OCI-LY7 (cell line): ENCODE data around the gene TRAPPC10. TPM values are rescaled to one million over a fixed set of nuclear protein-coding genes. Genes with fewer than 3 reads are reported as not detected.

Source experiments
- BruUV-seq: library from RNA; stranded (reverse); fragments of 400-500 nt; replicated peaks from 2 replicates; lab custom pipeline; 2021; lab: Mats Ljungman, UMichigan
- CTCF ChIA-PET: fragments of 300-600 bp; sonication (Branson Sonifier 250); formaldehyde crosslinking; loops from one replicate; lab custom pipeline; 2022; ENCODE audit warnings: antibody characterized with exemption; ENCODE audit not compliant: unreplicated experiment; lab: Charles Lee
- POLR2A ChIA-PET: fragments of 300-600 bp; sonication (Branson Sonifier 250); formaldehyde crosslinking; loops from one replicate; lab custom pipeline; 2022; ENCODE audit warnings: antibody characterized with exemption; lab: Charles Lee
- DNase-seq: peaks from one replicate; pipeline ENCODE4 v3.0.0-alpha.2; 2015; ENCODE audit warnings: low spot score
- H2AFZ ChIP-seq: fragments of 200-600 bp; sonication (generic), shearing (Covaris generic); 2 replicates; pipeline ENCODE4 v1.6.1; 2014; ENCODE audit warnings: mild to moderate bottlenecking, antibody characterized with exemption, low read length, moderate library complexity
- H3K27ac ChIP-seq: fragments of 200-600 bp; sonication (generic); 2 replicates; pipeline ENCODE4 v1.5.1; 2014; ENCODE audit warnings: mixed run types, low read depth, mild to moderate bottlenecking, moderate library complexity, low read length, inconsistent platforms; ENCODE audit not compliant: poor library complexity, severe bottlenecking
- H3K36me3 ChIP-seq: fragments of 200-600 bp; sonication (generic); 2 replicates; pipeline ENCODE4 v1.6.1; 2014; ENCODE audit warnings: mild to moderate bottlenecking, antibody characterized with exemption, low read length, moderate library complexity, mixed read lengths; ENCODE audit not compliant: insufficient read depth
- H3K4me1 ChIP-seq: fragments of 200-600 bp; sonication (generic); 2 replicates; pipeline ENCODE4 v1.5.1; 2014; ENCODE audit warnings: mild to moderate bottlenecking, low read length; ENCODE audit not compliant: insufficient read depth, poor library complexity, severe bottlenecking
- H3K4me2 ChIP-seq: fragments of 200-600 bp; sonication (generic); 2 replicates; pipeline ENCODE4 v1.6.1; 2014; ENCODE audit warnings: mild to moderate bottlenecking, low read length
- H3K4me3 ChIP-seq: fragments of 200-600 bp; sonication (generic); 2 replicates; pipeline ENCODE4 v1.5.1; 2014; ENCODE audit warnings: mild to moderate bottlenecking, low read depth, low read length; ENCODE audit not compliant: poor library complexity, severe bottlenecking
- H3K79me2 ChIP-seq: fragments of 200-600 bp; sonication (generic); 2 replicates; pipeline ENCODE4 v1.6.1; 2016; ENCODE audit warnings: low read depth, mild to moderate bottlenecking, low read length, moderate library complexity, mixed read lengths; ENCODE audit not compliant: insufficient read depth
- H3K9me2 ChIP-seq: fragments of 200-600 bp; sonication (generic); 2 replicates; pipeline ENCODE4 v1.6.1; 2016; ENCODE audit warnings: mild to moderate bottlenecking, low read length, mixed read lengths; ENCODE audit not compliant: insufficient read depth
- H3K9me3 ChIP-seq: fragments of 200-600 bp; sonication (generic); 2 replicates; pipeline ENCODE4 v1.6.1; 2014; ENCODE audit warnings: mild to moderate bottlenecking, mixed run types, low read length, mixed read lengths
- H4K20me1 ChIP-seq: fragments of 200-600 bp; sonication (generic); 2 replicates; pipeline ENCODE4 v1.6.1; 2014; ENCODE audit warnings: mild to moderate bottlenecking, antibody characterized with exemption, low read length, moderate library complexity, mixed read lengths; ENCODE audit not compliant: insufficient read depth
- EZH2phosphoT487 ChIP-seq: fragments of 200-600 bp; sonication (generic); IDR thresholded peaks from 2 replicates; pipeline ENCODE4 v1.6.1; 2018; ENCODE audit warnings: low read depth, borderline replicate concordance, mild to moderate bottlenecking, mixed run types, antibody characterized with exemption, low read length, moderate library complexity, mixed read lengths
- intact Hi-C: fragments of 100-400 bp; cut with micrococcal nuclease; formaldehyde crosslinking; loops from one replicate; pipeline ENCODE4 v1.10.0; 2022; ENCODE audit not compliant: unreplicated experiment
- total RNA-seq, 2 experiments: library from RNA; depleted of rRNA in 1 of 2; stranded (reverse); fragments of >200 nt in 1 of 2; shearing (Covaris generic) in 1 of 2; gene quantifications; 2 replicates each; pipeline ENCODE4 v1.2.3, GENCODE V29; 2014 to 2022
- TF ChIP-seq, protein P1 (sequence below): fragments of 200-600 bp; sonication (generic); conservative IDR thresholded peaks from 2 replicates; pipeline ENCODE4 v1.5.1; 2014; ENCODE audit warnings: mild to moderate bottlenecking, antibody characterized with exemption, low read length, moderate library complexity, mixed read lengths

TRAPPC10 gene
- total RNA-seq, 2 experiments from 2014 or later, result 37.4 to 54.7 TPM

DNA sequence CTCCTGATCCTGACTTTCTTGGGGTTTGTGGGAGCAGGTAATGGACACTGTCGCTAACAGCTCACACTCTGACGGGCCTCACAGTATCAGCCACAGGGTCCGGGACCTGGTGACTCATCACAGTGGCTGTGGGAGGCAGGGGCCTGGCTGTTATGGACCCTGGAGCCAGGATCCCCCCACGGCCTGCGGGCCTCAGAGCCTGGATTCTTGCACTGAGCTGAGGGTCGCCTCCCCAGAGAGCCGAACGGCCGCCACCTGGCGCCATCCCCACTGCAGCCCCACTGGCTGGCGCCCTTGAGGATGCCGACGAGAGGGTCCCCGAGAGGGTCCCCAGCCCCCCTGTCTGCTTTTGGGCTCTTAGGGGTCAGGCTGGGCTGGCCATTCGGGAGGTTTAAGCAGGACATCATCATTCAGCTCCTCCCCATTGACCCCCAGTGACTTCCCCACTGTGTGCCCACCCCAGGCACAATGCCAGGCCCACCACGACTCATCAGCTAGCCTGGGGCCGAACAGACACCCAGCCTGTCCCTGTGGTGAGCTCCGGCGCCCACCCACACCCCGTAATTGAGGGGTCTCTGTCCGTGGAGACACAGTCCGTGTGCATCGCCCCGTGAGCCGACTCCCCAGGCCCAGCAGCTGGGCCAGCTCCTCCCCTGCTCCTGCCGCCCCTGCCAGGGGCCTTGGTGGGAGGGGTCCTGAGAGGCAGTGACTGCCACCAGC is 30.8 kb upstream of the TRAPPC10 start:
- ChIA-PET CTCF (no interaction called here), POLR2A (no interaction called here)
- Histone ChIP-seq H3K4me3 (no peak overlapping the region), H3K9me3 (no peaks in the 10 kb centered on the region), H4K20me1 (no peaks in the 10 kb centered on the region), H3K27ac (no peak overlapping the region), H3K9me2 (no peaks in the 10 kb centered on the region), H2AFZ (no peak overlapping the region), H3K79me2 (no peaks in the 10 kb centered on the region), H3K4me1 (no peaks in the 10 kb centered on the region), H3K36me3 (no peaks in the 10 kb centered on the region), H3K4me2 (no peak overlapping the region)
- no peak for DNase-seq
- BruUV-seq, result no TSS peak
- TF ChIP-seq, protein P1, sequence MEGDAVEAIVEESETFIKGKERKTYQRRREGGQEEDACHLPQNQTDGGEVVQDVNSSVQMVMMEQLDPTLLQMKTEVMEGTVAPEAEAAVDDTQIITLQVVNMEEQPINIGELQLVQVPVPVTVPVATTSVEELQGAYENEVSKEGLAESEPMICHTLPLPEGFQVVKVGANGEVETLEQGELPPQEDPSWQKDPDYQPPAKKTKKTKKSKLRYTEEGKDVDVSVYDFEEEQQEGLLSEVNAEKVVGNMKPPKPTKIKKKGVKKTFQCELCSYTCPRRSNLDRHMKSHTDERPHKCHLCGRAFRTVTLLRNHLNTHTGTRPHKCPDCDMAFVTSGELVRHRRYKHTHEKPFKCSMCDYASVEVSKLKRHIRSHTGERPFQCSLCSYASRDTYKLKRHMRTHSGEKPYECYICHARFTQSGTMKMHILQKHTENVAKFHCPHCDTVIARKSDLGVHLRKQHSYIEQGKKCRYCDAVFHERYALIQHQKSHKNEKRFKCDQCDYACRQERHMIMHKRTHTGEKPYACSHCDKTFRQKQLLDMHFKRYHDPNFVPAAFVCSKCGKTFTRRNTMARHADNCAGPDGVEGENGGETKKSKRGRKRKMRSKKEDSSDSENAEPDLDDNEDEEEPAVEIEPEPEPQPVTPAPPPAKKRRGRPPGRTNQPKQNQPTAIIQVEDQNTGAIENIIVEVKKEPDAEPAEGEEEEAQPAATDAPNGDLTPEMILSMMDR, result no peak
- TF ChIP-seq EZH2phosphoT487, result no peak
- intact Hi-C loops, result no loop called here

DNA sequence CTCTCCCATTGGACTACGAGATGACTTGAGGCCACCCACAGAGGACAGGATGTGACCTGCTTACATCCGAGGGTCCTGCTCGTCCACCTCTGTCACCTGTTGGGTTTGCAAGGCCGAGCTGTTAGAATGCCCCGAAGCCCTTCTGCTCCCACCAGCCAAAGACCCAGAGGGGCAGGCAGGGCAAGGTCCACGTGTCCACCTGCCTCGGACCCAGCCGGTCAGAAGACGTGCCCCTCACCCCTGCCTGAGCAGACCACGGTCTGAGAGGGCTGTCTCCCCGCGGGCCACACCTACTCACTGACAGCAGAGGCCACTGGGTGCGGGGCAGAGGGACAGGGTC is 30.3 kb upstream of the TRAPPC10 start:
- H3K36me3 ChIP-seq, result no peaks in the 10 kb centered on the region
- no peaks in the 10 kb centered on the region for H4K20me1 ChIP-seq
- ChIA-PET CTCF (no interaction called here), POLR2A (no interaction called here)
- no peaks in the 10 kb centered on the region for H3K9me3 ChIP-seq
- no peak for DNase-seq
- H3K4me1 ChIP-seq, result no peaks in the 10 kb centered on the region
- intact Hi-C loops, result no loop called here
- BruUV-seq, result no TSS peak
- no peak overlapping the region for H3K4me2 ChIP-seq
- no peak overlapping the region for H2AFZ ChIP-seq
- no peak for TF ChIP-seq EZH2phosphoT487
- TF ChIP-seq, protein P1, result no peak
- no peaks in the 10 kb centered on the region for H3K9me2 ChIP-seq
- no peak overlapping the region for H3K4me3 ChIP-seq
- no peak overlapping the region for H3K27ac ChIP-seq
- H3K79me2 ChIP-seq, result no peaks in the 10 kb centered on the region

DNA sequence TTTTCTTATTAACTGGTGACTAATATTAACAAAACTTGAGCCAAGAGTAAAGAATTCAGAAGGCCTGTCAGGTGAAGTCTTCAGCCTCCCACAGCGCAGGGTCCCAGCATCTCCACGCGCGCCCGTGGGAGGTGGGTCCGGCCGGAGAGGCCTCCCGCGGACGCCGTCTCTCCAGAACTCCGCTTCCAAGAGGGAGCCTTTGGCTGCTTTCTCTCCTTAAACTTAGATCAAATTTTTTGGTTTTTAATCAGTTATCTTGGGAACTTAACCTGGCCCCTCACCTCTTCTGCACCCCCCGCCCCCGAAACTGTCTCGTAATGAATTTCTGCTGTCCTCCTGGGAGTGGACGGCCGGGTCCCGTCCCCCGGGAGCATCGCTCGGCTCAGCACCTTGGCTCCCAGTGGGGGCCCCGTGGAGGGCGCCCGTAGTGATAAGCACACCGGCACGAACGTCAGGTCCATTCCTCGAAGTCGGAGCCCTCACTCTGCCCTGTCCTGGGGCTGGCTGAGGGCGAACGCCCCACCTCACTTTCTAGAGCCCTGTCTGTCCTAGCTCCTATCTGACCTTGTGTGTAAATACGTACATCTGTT is 29.5 kb upstream of the TRAPPC10 start:
- intact Hi-C loops, result no loop called here
- no peaks in the 10 kb centered on the region for H3K79me2 ChIP-seq
- H3K9me2 ChIP-seq, result no peaks in the 10 kb centered on the region
- POLR2A ChIA-PET, result no interaction called here
- CTCF ChIA-PET, result no interaction called here
- no peak overlapping the region for H3K4me3 ChIP-seq
- H4K20me1 ChIP-seq, result no peaks in the 10 kb centered on the region
- DNase-seq, result no peak
- no peak overlapping the region for H3K4me2 ChIP-seq
- no peaks in the 10 kb centered on the region for H3K36me3 ChIP-seq
- BruUV-seq, result no TSS peak
- no peak overlapping the region for H3K27ac ChIP-seq
- H3K9me3 ChIP-seq, result no peaks in the 10 kb centered on the region
- H2AFZ ChIP-seq, result no peak overlapping the region
- TF ChIP-seq EZH2phosphoT487, result no peak
- TF ChIP-seq, protein P1, result no peak
- H3K4me1 ChIP-seq, result no peaks in the 10 kb centered on the region
